IMR-90 (cell line): ENCODE data around the gene ABR. TPM values are rescaled to one million over a fixed set of nuclear protein-coding genes. Genes with fewer than 3 reads are reported as not detected.

ENCODE experiments used
- ATAC-seq: fragments of 200-7000 bp; cut with Tn5 transposase; 2 replicates; pipeline ENCODE4 v1.9.1; 2020; ENCODE audit warnings: low read depth, mild to moderate bottlenecking, moderate library complexity
- BruUV-seq: library from RNA; stranded (reverse); fragments of 400-500 nt; replicated peaks from 2 replicates; lab custom pipeline; 2021; lab: Mats Ljungman, UMichigan
- CTCF ChIA-PET: fragments of 300-600 bp; formaldehyde crosslinking; extraction: SDS; loops from one replicate; lab custom pipeline; 2021; ENCODE audit warnings: antibody characterized with exemption; lab: Yijun Ruan, JAX
- POLR2A ChIA-PET: fragments of 300-600 bp; sonication (Branson Sonifier 250); formaldehyde crosslinking; loops from one replicate; lab custom pipeline; 2022; ENCODE audit warnings: antibody characterized with exemption; ENCODE audit not compliant: unreplicated experiment; lab: Charles Lee
- DNase-seq: peaks from one replicate; pipeline ENCODE4 v3.0.0; 2013
- H2AFZ ChIP-seq: replicated peaks from 2 replicates; pipeline ENCODE3; 2013; ENCODE audit warnings: low read length, mild to moderate bottlenecking; ENCODE audit not compliant: poor library complexity
- H2AK5ac ChIP-seq: 2 replicates; pipeline ENCODE4 v1.6.1; 2013; ENCODE audit warnings: low read depth, low read length, inconsistent platforms
- H2AK9ac ChIP-seq: replicated peaks from 2 replicates; pipeline ENCODE3; 2013; ENCODE audit warnings: mild to moderate bottlenecking, low read depth, low read length, moderate library complexity; ENCODE audit not compliant: poor library complexity
- H2BK120ac ChIP-seq: 2 replicates; pipeline ENCODE4 v1.6.1; 2013; ENCODE audit warnings: low read depth, low read length, inconsistent platforms
- H2BK15ac ChIP-seq: 3 replicates; pipeline ENCODE4 v1.6.1; 2013; ENCODE audit warnings: low read depth, low read length, inconsistent platforms
- H2BK20ac ChIP-seq: 2 replicates; pipeline ENCODE4 v1.6.1; 2013; ENCODE audit warnings: low read depth, mild to moderate bottlenecking, inconsistent platforms, low read length, moderate library complexity
- H2BK5ac ChIP-seq: 2 replicates; pipeline ENCODE4 v1.6.1; 2013; ENCODE audit warnings: mild to moderate bottlenecking, low read depth, low read length, inconsistent platforms; ENCODE audit not compliant: poor library complexity, severe bottlenecking
- H3K14ac ChIP-seq: replicated peaks from 2 replicates; pipeline ENCODE4 v1.6.1; 2013; ENCODE audit warnings: low read depth, low read length, inconsistent platforms
- H3K18ac ChIP-seq: 2 replicates; pipeline ENCODE4 v1.6.1; 2013; ENCODE audit warnings: low read depth, low read length, control low read depth
- H3K23ac ChIP-seq: 2 replicates; pipeline ENCODE4 v1.6.1; 2013; ENCODE audit warnings: low read depth, low read length, inconsistent platforms
- H3K27ac ChIP-seq: 2 replicates; pipeline ENCODE4 v1.5.1; 2013; ENCODE audit warnings: mild to moderate bottlenecking, control low read depth, low read length; ENCODE audit not compliant: insufficient read depth
- H3K27me3 ChIP-seq: 2 replicates; pipeline ENCODE4 v1.6.1; 2013; ENCODE audit warnings: low read length; ENCODE audit not compliant: control insufficient read depth, insufficient read depth
- H3K36me3 ChIP-seq: 2 replicates; pipeline ENCODE4 v1.6.1; 2013; ENCODE audit warnings: low read length, mixed read lengths; ENCODE audit not compliant: control insufficient read depth, insufficient read depth
- H3K4ac ChIP-seq: 2 replicates; pipeline ENCODE4 v1.6.1; 2013; ENCODE audit warnings: low read depth, low read length, inconsistent platforms
- H3K4me1 ChIP-seq: 2 replicates; pipeline ENCODE4 v1.6.1; 2013; ENCODE audit warnings: low read length, mixed read lengths; ENCODE audit not compliant: control insufficient read depth, insufficient read depth
- H3K4me2 ChIP-seq: 2 replicates; pipeline ENCODE4 v1.6.1; 2013; ENCODE audit warnings: low read depth, mild to moderate bottlenecking, control low read depth, low read length, moderate library complexity
- H3K4me3 ChIP-seq: 2 replicates; pipeline ENCODE4 v1.5.1; 2013; ENCODE audit warnings: low read depth, mild to moderate bottlenecking, control low read depth, low read length, moderate library complexity; ENCODE audit not compliant: insufficient read depth
- H3K56ac ChIP-seq: 2 replicates; pipeline ENCODE4 v1.6.1; 2013; ENCODE audit warnings: low read length, inconsistent platforms; ENCODE audit not compliant: insufficient read depth; ENCODE audit errors: extremely low read depth
- H3K79me1 ChIP-seq, 2 experiments: 2 replicates each; pipeline ENCODE4 v1.6.1; 2013; ENCODE audit warnings: low read length in 2 of 2, inconsistent platforms in 1 of 2, low read depth in 1 of 2
- H3K9ac ChIP-seq: 2 replicates; pipeline ENCODE4 v1.6.1; 2013; ENCODE audit warnings: low read depth, low read length, control low read depth
- H3K9me1 ChIP-seq: 2 replicates; pipeline ENCODE4 v1.6.1; 2013; ENCODE audit warnings: low read length, inconsistent platforms; ENCODE audit not compliant: insufficient read depth
- H3K9me3 ChIP-seq: 2 replicates; pipeline ENCODE4 v1.6.1; 2013; ENCODE audit warnings: low read length; ENCODE audit not compliant: control insufficient read depth, insufficient read depth
- H4K20me1 ChIP-seq: 2 replicates; pipeline ENCODE4 v1.6.1; 2013; ENCODE audit warnings: low read length, inconsistent platforms; ENCODE audit not compliant: insufficient read depth
- H4K5ac ChIP-seq: 2 replicates; pipeline ENCODE4 v1.6.1; 2013; ENCODE audit warnings: mild to moderate bottlenecking, low read depth, low read length, control low read depth
- H4K8ac ChIP-seq, 2 experiments: 2 replicates each; pipeline ENCODE4 v1.6.1; 2013; ENCODE audit warnings: low read depth in 2 of 2, low read length in 2 of 2, control low read depth in 1 of 2, inconsistent platforms in 1 of 2
- H4K91ac ChIP-seq: 2 replicates; pipeline ENCODE4 v1.6.1; 2013; ENCODE audit warnings: low read depth, low read length, inconsistent platforms; ENCODE audit not compliant: insufficient read depth
- CEBPB ChIP-seq: IDR thresholded peaks from 2 replicates; pipeline ENCODE4 v1.6.1; 2012; ENCODE audit warnings: low read depth, low read length, improper control_type of control experiment
- CHD1 ChIP-seq: IDR thresholded peaks from 2 replicates; pipeline ENCODE4 v1.6.1; 2012; ENCODE audit warnings: low read depth, low read length, improper control_type of control experiment
- MAZ ChIP-seq: IDR thresholded peaks from 2 replicates; pipeline ENCODE4 v1.6.1; 2012; ENCODE audit warnings: low read depth, mild to moderate bottlenecking, low read length, improper control_type of control experiment, moderate library complexity, borderline replicate concordance
- MXI1 ChIP-seq: IDR thresholded peaks from 2 replicates; pipeline ENCODE4 v1.6.1; 2012; ENCODE audit warnings: low read depth, mild to moderate bottlenecking, low read length, moderate library complexity, borderline replicate concordance
- NFE2L2 ChIP-seq: fragments of 150-350 bp; IDR thresholded peaks from 2 replicates; pipeline ENCODE4 v1.6.1; 2016; ENCODE audit warnings: low read depth, mild to moderate bottlenecking, low read length
- RAD21 ChIP-seq: IDR thresholded peaks from 2 replicates; pipeline ENCODE4 v1.6.1; 2012; ENCODE audit warnings: low read length, improper control_type of control experiment
- RFX5 ChIP-seq: IDR thresholded peaks from 2 replicates; pipeline ENCODE4 v1.8.0; 2012; ENCODE audit warnings: low read depth, mild to moderate bottlenecking, low read length, moderate library complexity
- SMC3 ChIP-seq: fragments of 150-350 bp; IDR thresholded peaks from 2 replicates; pipeline ENCODE4 v1.6.1; 2016; ENCODE audit warnings: low read depth, mild to moderate bottlenecking, antibody characterized with exemption, low read length, moderate library complexity
- WGBS, 2 experiments: methylation state at CpG; one replicate each; pipeline versions ENCODE4 v1.1.5 to v1.1.7; 2013; ENCODE audit warnings: missing lambda C conversion rate in 2 of 2; ENCODE audit not compliant: insufficient read length in 1 of 2; ENCODE audit errors: extremely low coverage in 2 of 2; 5-methylcytosine and 5-hydroxymethylcytosine counted together
- dilution Hi-C: fragments of 300-500 bp; cut with HindIII; formaldehyde crosslinking; loops from one replicate; pipeline ENCODE4 v1.14.3; 2018; ENCODE audit warnings: low sequenced_read_pairs; ENCODE audit not compliant: unreplicated experiment
- in situ Hi-C: fragments of 300-500 bp; cut with MboI; formaldehyde crosslinking; loops from 3 replicates; pipeline ENCODE4 v1.14.3; 2019; ENCODE audit warnings: low sequenced_read_pairs, inconsistent platforms, mixed read lengths
- intact Hi-C: fragments of 100-400 bp; cut with micrococcal nuclease; formaldehyde crosslinking; loops from 2 replicates; pipeline ENCODE4 v1.10.0; 2022
- polyA plus RNA-seq, 3 experiments: library from polyadenylated mRNA; depleted of rRNA; stranded (reverse); fragments of >200 nt; gene quantifications; 2 replicates each; pipeline ENCODE4 v1.2.3, GENCODE V29; 2012; ENCODE audit warnings: low replicate concordance in 1 of 3
- total RNA-seq: library from RNA; depleted of rRNA; stranded (reverse); fragments of >200 nt; gene quantifications from 2 replicates; pipeline ENCODE4 v1.2.3, GENCODE V29; 2012
- TF ChIP-seq, protein P1 (sequence below): fragments of 150-350 bp; IDR thresholded peaks from 2 replicates; pipeline ENCODE4 v1.6.1; 2017; ENCODE audit warnings: mild to moderate bottlenecking, antibody characterized with exemption, low read length, low read depth

ABR gene
- total and polyA plus RNA-seq, 2 of the 4 experiments (the other 2 are of a cell fraction): 28.3 to 79.7 TPM

DNA sequence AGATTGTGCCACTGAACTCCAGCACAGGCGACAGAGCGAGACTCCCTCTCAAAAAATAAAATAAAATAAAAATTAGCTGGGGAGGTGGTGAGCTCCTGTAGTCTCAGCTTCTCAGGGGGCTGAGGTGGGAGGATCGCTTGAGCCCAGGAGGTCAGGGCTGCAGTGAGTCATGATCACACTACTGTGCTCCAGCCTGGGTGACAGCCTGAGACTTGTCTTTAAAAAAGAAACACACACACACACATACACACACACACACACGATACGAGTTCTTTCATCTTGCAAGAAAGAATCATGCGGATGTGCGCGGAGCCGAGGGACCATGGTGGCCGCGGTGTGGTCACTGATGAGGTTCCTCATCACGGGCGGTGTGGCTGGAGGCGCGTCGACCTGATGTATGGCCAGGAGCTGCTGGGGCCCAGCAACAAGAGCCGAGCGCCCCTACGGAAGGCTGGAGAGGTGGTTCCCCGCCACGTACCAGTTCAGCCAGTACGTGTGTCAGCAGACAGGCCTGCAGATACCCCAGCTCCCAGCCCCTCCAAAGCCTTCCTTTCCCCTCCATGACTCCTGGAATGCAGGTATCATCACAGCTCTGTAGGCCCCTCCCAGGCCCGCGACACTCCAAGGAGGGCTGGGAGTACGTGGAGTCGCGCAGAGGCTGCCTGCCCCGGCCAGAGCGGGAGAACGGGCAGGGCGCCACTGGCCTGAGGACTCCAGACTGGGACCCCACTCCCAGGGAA, 220.9 kb downstream of the ABR start:
- Histone ChIP-seq H3K4ac (no peak overlapping the region), H4K5ac (no peak overlapping the region), H3K56ac (no peak overlapping the region), H3K9ac (no peak overlapping the region), H3K9me1 (peaks cover 15% of the 10 kb centered on the region), H2BK120ac (no peak overlapping the region), H3K79me1 (peaks cover 24 to 75% of the 10 kb centered on the region in 2 experiments), H3K14ac (no peak overlapping the region), H4K8ac (no peak overlapping the region), H4K20me1 (peaks cover 70% of the 10 kb centered on the region), H3K4me2 (no peak overlapping the region), H2BK5ac (no peak overlapping the region), H3K4me3 (no peak overlapping the region), H3K27me3 (no peaks in the 10 kb centered on the region), H3K23ac (no peak overlapping the region), H2BK20ac (no peak overlapping the region), H2AK5ac (peak overlapping the region; percentile 52; the same call in 1 of the 2 replicates), H3K9me3 (no peaks in the 10 kb centered on the region), H2AFZ (no peak overlapping the region), H3K36me3 (peaks cover 18% of the 10 kb centered on the region), H4K91ac (no peak overlapping the region), H2BK15ac (no peak overlapping the region), H3K27ac (no peak overlapping the region), H3K18ac (no peak overlapping the region), H2AK9ac (no peak overlapping the region), H3K4me1 (peaks cover 19% of the 10 kb centered on the region)
- ATAC-seq (no peak), DNase-seq (no peak)
- ChIA-PET CTCF (no interaction called here), POLR2A (no interaction called here)
- no TSS peak for BruUV-seq
- intact Hi-C loops: no loop called here
- dilution Hi-C loops: no loop called here
- TF ChIP-seq MXI1: no peak
- TF ChIP-seq NFE2L2: no peak
- TF ChIP-seq CHD1: no peak
- TF ChIP-seq SMC3: no peak
- TF ChIP-seq CEBPB: no peak
- no peak for TF ChIP-seq RAD21
- TF ChIP-seq, protein P1, sequence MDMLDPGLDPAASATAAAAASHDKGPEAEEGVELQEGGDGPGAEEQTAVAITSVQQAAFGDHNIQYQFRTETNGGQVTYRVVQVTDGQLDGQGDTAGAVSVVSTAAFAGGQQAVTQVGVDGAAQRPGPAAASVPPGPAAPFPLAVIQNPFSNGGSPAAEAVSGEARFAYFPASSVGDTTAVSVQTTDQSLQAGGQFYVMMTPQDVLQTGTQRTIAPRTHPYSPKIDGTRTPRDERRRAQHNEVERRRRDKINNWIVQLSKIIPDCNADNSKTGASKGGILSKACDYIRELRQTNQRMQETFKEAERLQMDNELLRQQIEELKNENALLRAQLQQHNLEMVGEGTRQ: no peak
- TF ChIP-seq MAZ: no peak
- no peak for TF ChIP-seq RFX5
- WGBS, 2 experiments: 90% methylated on average over 10 of the region's 31 CpGs; no CpG with 5 or more reads in 1 of the 2 experiments
- in situ Hi-C loops: no loop called here
